ENCODE measurements around the gene CYP1A2. TPM values are rescaled to one million over a fixed set of nuclear protein-coding genes. Genes with fewer than 3 reads are reported as not detected.
A peak's percentile ranks its signal among the peaks of the same experiment; 100 is the strongest.
"Not testable (repeated sequence)": the region's sequence is repeated elsewhere in the genome, so short reads cannot be mapped to it uniquely, and the experiment has no call there.

The CYP1A2 gene
- total RNA-seq, 2 experiments from 2014 or later: not detected

- Mint-ChIP-seq H3K9me3 (ENCODE audit: insufficient read depth) (no peaks in the 10 kb centered on the region), H3K4me3 (peak overlapping the region; percentile 90), H3K4me1 (ENCODE audit: low read depth) (peaks cover 57% of the 10 kb centered on the region), H3K36me3 (ENCODE audit: low read depth) (peaks cover 64% of the 10 kb centered on the region), H3K27ac (peak overlapping the region; percentile 99), H3K27me3 (ENCODE audit: low read depth) (no peaks in the 10 kb centered on the region)
- no peak for ATAC-seq
- peak; percentile 40 for DNase-seq
- CTCF ChIA-PET: interaction anchor here (0.8 to 25.5 kb wide), 6 partner anchors 4 to 403 kb away, joined by 3 to 1683 read pairs (median 34); partner anchors contain the start of gene CSK
- POLR2A ChIA-PET: interaction anchor here (0.8 to 23.0 kb wide), 5 partner anchors 6 to 671 kb away, joined by 3 to 670 read pairs (median 4); partner anchors contain the start of gene CSK
Measured at GRCh38 chr15:74784426-74785193, 36.0 kb downstream of the CYP1A2 start.

- Mint-ChIP-seq H3K36me3 (ENCODE audit: low read depth) (peaks cover 68% of the 10 kb centered on the region), H3K27ac (peak overlapping the region; percentile 99), H3K4me3 (peak overlapping the region; percentile 90), H3K9me3 (ENCODE audit: insufficient read depth) (no peaks in the 10 kb centered on the region), H3K27me3 (ENCODE audit: low read depth) (no peaks in the 10 kb centered on the region), H3K4me1 (ENCODE audit: low read depth) (peaks cover 56% of the 10 kb centered on the region)
- ATAC-seq (no peak), DNase-seq (peak; percentile 76)
- CTCF ChIA-PET: interaction anchor here (0.7 to 25.5 kb wide), 8 partner anchors 3 to 404 kb away, joined by 3 to 1683 read pairs (median 8); partner anchors contain the start of gene CSK
- POLR2A ChIA-PET: interaction anchor here (0.6 to 23.0 kb wide), 4 partner anchors 7 to 245 kb away, joined by 3 to 670 read pairs (median 337); partner anchors contain the start of gene CSK
Measured at GRCh38 chr15:74785194-74786032, 36.8 kb downstream of the CYP1A2 start.

GRCh38 chr15:74786081-74786480 is 37.4 kb downstream of the CYP1A2 start:
- Mint-ChIP-seq H3K4me1 (ENCODE audit: low read depth) (peaks cover 56% of the 10 kb centered on the region), H3K36me3 (ENCODE audit: low read depth) (peaks cover 74% of the 10 kb centered on the region), H3K4me3 (peak overlapping the region; percentile 90), H3K27ac (peak overlapping the region; percentile 99)
- not testable (repeated sequence) for H3K27me3 Mint-ChIP-seq (ENCODE audit: low read depth); DNase-seq; ATAC-seq; H3K9me3 Mint-ChIP-seq (ENCODE audit: insufficient read depth)
- POLR2A ChIA-PET: interaction anchor here (1.0 to 23.0 kb wide), 3 partner anchors 6 to 240 kb away, joined by 4 to 670 read pairs (median 670); partner anchors contain the start of gene CSK
- CTCF ChIA-PET: interaction anchor here (0.7 to 25.5 kb wide), 6 partner anchors 3 to 152 kb away, joined by 3 to 1683 read pairs (median 38); partner anchors contain the start of genes CSK and ULK3

- H3K36me3 Mint-ChIP-seq (ENCODE audit: low read depth): peaks cover 77% of the 10 kb centered on the region
- H3K27ac Mint-ChIP-seq: peak overlapping the region; percentile 99
- ChIA-PET CTCF (interaction anchor here (0.6 to 25.5 kb wide), 23 partner anchors 2 to 414 kb away, joined by 3 to 1683 read pairs (median 6); partner anchors contain the start of genes CSK, FAM219B and ULK3), POLR2A (interaction anchor here (0.8 to 23.0 kb wide), 10 partner anchors 6 to 241 kb away, joined by 3 to 670 read pairs (median 5); partner anchors contain the start of genes COX5A, CSK and EDC3)
- no peaks in the 10 kb centered on the region for H3K9me3 Mint-ChIP-seq (ENCODE audit: insufficient read depth)
- ATAC-seq: no peak
- peak; percentile 47 for DNase-seq
- peak overlapping the region; percentile 90 for H3K4me3 Mint-ChIP-seq
- peaks cover 58% of the 10 kb centered on the region for H3K4me1 Mint-ChIP-seq (ENCODE audit: low read depth)
- H3K27me3 Mint-ChIP-seq (ENCODE audit: low read depth): no peaks in the 10 kb centered on the region
Measured at GRCh38 chr15:74786551-74787165, 38.0 kb downstream of the CYP1A2 start.

- CTCF ChIA-PET: interaction anchor here (0.6 to 25.5 kb wide), 34 partner anchors 1 to 415 kb away, joined by 3 to 1683 read pairs (median 4); partner anchors contain the start of genes COX5A, CSK, FAM219B and UBL7
- H3K4me1 Mint-ChIP-seq (ENCODE audit: low read depth): peaks cover 66% of the 10 kb centered on the region
- no peaks in the 10 kb centered on the region for H3K9me3 Mint-ChIP-seq (ENCODE audit: insufficient read depth)
- DNase-seq: peak; percentile 97
- H3K27me3 Mint-ChIP-seq (ENCODE audit: low read depth): no peaks in the 10 kb centered on the region
- POLR2A ChIA-PET: interaction anchor here (0.6 to 23.0 kb wide), 17 partner anchors 5 to 668 kb away, joined by 3 to 670 read pairs (median 5); partner anchors contain the start of genes ARID3B, COX5A, CSK and EDC3
- ATAC-seq: peak; percentile 72
- H3K36me3 Mint-ChIP-seq (ENCODE audit: low read depth): peaks cover 83% of the 10 kb centered on the region
- peak overlapping the region; percentile 90 for H3K4me3 Mint-ChIP-seq
- H3K27ac Mint-ChIP-seq: peak overlapping the region; percentile 99
Measured at GRCh38 chr15:74787251-74788041, 38.8 kb downstream of the CYP1A2 start.

GRCh38 chr15:74788042-74788682 is 39.5 kb downstream of the CYP1A2 start:
- peaks cover 80% of the 10 kb centered on the region for H3K36me3 Mint-ChIP-seq (ENCODE audit: low read depth)
- no peak for ATAC-seq

GRCh38 chr15:74788683-74789151 is 40.1 kb downstream of the CYP1A2 start:
- DNase-seq: peak; percentile 90
- Mint-ChIP-seq H3K4me1 (ENCODE audit: low read depth) (peaks cover 79% of the 10 kb centered on the region), H3K9me3 (ENCODE audit: insufficient read depth) (no peaks in the 10 kb centered on the region), H3K27ac (peak overlapping the region; percentile 99), H3K27me3 (ENCODE audit: low read depth) (no peaks in the 10 kb centered on the region), H3K4me3 (peak overlapping the region; percentile 90), H3K36me3 (ENCODE audit: low read depth) (peaks cover 74% of the 10 kb centered on the region)
- ChIA-PET POLR2A (interaction anchor here (0.6 to 23.0 kb wide), 9 partner anchors 4 to 665 kb away, joined by 3 to 670 read pairs (median 5); partner anchors contain the start of genes ARID3B, CSK and FAM219B), CTCF (interaction anchor here (0.9 to 25.5 kb wide), 16 partner anchors 0 to 175 kb away, joined by 3 to 1683 read pairs (median 8); partner anchors contain the start of genes COX5A, CSK and ULK3)
- ATAC-seq: peak; percentile 23

More at GRCh38 chr15:74788042-74788682, 39.5 kb downstream of the CYP1A2 start:
- H3K9me3 Mint-ChIP-seq (ENCODE audit: insufficient read depth): no peaks in the 10 kb centered on the region
- CTCF ChIA-PET: interaction anchor here (0.6 to 25.5 kb wide), 27 partner anchors 1 to 404 kb away, joined by 3 to 1683 read pairs (median 5); partner anchors contain the start of genes COX5A, CSK, FAM219B and UBL7
- no peaks in the 10 kb centered on the region for H3K27me3 Mint-ChIP-seq (ENCODE audit: low read depth)
- POLR2A ChIA-PET: interaction anchor here (0.6 to 23.0 kb wide), 17 partner anchors 4 to 667 kb away, joined by 3 to 670 read pairs (median 4); partner anchors contain the start of genes ARID3B, COX5A, CSK and EDC3
- DNase-seq: no peak
- H3K4me1 Mint-ChIP-seq (ENCODE audit: low read depth): peaks cover 73% of the 10 kb centered on the region
- peak overlapping the region; percentile 99 for H3K27ac Mint-ChIP-seq
- H3K4me3 Mint-ChIP-seq: peak overlapping the region; percentile 90

GRCh38 chr15:74789171-74789631 is 40.6 kb downstream of the CYP1A2 start:
- Mint-ChIP-seq H3K36me3 (ENCODE audit: low read depth) (peaks cover 70% of the 10 kb centered on the region), H3K27me3 (ENCODE audit: low read depth) (no peaks in the 10 kb centered on the region), H3K4me1 (ENCODE audit: low read depth) (peaks cover 80% of the 10 kb centered on the region), H3K4me3 (peak overlapping the region; percentile 90), H3K27ac (peak overlapping the region; percentile 99), H3K9me3 (ENCODE audit: insufficient read depth) (no peaks in the 10 kb centered on the region)
- DNase-seq (peak; percentile 78), ATAC-seq (no peak)
- POLR2A ChIA-PET: interaction anchor here (0.6 to 23.0 kb wide), 4 partner anchors 3 to 234 kb away, joined by 3 to 670 read pairs (median 338); partner anchors contain the start of genes CSK, FAM219B and PPCDC
- CTCF ChIA-PET: interaction anchor here (1.0 to 25.5 kb wide), 8 partner anchors 0 to 161 kb away, joined by 3 to 1683 read pairs (median 10); partner anchors contain the start of genes COX5A and CSK

- no peak for DNase-seq
- H3K27me3 Mint-ChIP-seq (ENCODE audit: low read depth): no peaks in the 10 kb centered on the region
- peak overlapping the region; percentile 99 for H3K27ac Mint-ChIP-seq
- peak overlapping the region; percentile 90 for H3K4me3 Mint-ChIP-seq
- peaks cover 82% of the 10 kb centered on the region for H3K4me1 Mint-ChIP-seq (ENCODE audit: low read depth)
- H3K36me3 Mint-ChIP-seq (ENCODE audit: low read depth): peaks cover 70% of the 10 kb centered on the region
- H3K9me3 Mint-ChIP-seq (ENCODE audit: insufficient read depth): no peaks in the 10 kb centered on the region
- ChIA-PET CTCF (interaction anchor here (0.7 to 25.5 kb wide), 6 partner anchors 1 to 161 kb away, joined by 3 to 1683 read pairs (median 8); partner anchors contain the start of gene CSK), POLR2A (interaction anchor here (0.6 to 23.0 kb wide), 3 partner anchors 3 to 233 kb away, joined by 3 to 670 read pairs (median 670); partner anchors contain the start of genes CSK and PPCDC)
- no peak for ATAC-seq
Measured at GRCh38 chr15:74789741-74790079, 41.1 kb downstream of the CYP1A2 start.

Measured in activated CD8-positive, alpha-beta T cell treated with anti-CD3 and anti-CD28 coated beads, Interleukin-2, amount 10 ng/mL, durations not matched to agents 7 days and 5 days (primary cell).